ENCODE measurements around the gene PAQR7.

PAQR7 gene

GRCh38 chr1:25875154-25875855 lies at the start of gene PAQR7:
Gene PAQR7 (minus strand): TSS chr1:25875708. CDS start chr1:25863839, 11,869 bp downstream.
- DNase-seq (ENCODE audit: low read depth) = peak; percentile 51

GRCh38 chr1:25924454-25924853 lies 48.9 kb upstream of the PAQR7 start:
- no peak for DNase-seq (ENCODE audit: low read depth)

GRCh38 chr1:25922971-25923552 lies 47.6 kb upstream of the PAQR7 start:
- DNase-seq (ENCODE audit: low read depth) = no peak

GRCh38 chr1:25922056-25922970 lies 46.8 kb upstream of the PAQR7 start:
- DNase-seq (ENCODE audit: low read depth) = peak; percentile 12

- no peak for DNase-seq (ENCODE audit: low read depth)
Observed at GRCh38 chr1:25918615-25919014, 43.1 kb upstream of the PAQR7 start.

GRCh38 chr1:25917996-25918395 lies 42.5 kb upstream of the PAQR7 start:
- no peak for DNase-seq (ENCODE audit: low read depth)

- DNase-seq (ENCODE audit: low read depth) = no peak
Observed at GRCh38 chr1:25916460-25916859, 41.0 kb upstream of the PAQR7 start.

GRCh38 chr1:25914074-25914995 lies 38.8 kb upstream of the PAQR7 start:
- no peak for DNase-seq (ENCODE audit: low read depth)

- DNase-seq (ENCODE audit: low read depth) = no peak
Observed at GRCh38 chr1:25913206-25913605, 37.7 kb upstream of the PAQR7 start.

GRCh38 chr1:25912076-25912831 lies 36.7 kb upstream of the PAQR7 start:
- no peak for DNase-seq (ENCODE audit: low read depth)

- no peak for DNase-seq (ENCODE audit: low read depth)
Observed at GRCh38 chr1:25911162-25911561, 35.7 kb upstream of the PAQR7 start.

- no peak for DNase-seq (ENCODE audit: low read depth)
Observed at GRCh38 chr1:25909040-25909439, 33.5 kb upstream of the PAQR7 start.

GRCh38 chr1:25908161-25908560 lies 32.7 kb upstream of the PAQR7 start:
- DNase-seq (ENCODE audit: low read depth) = no peak

GRCh38 chr1:25907601-25908000 lies 32.1 kb upstream of the PAQR7 start:
- no peak for DNase-seq (ENCODE audit: low read depth)

- DNase-seq (ENCODE audit: low read depth) = no peak
Observed at GRCh38 chr1:25906644-25907300, 31.3 kb upstream of the PAQR7 start.

GRCh38 chr1:25905680-25906643 lies 30.5 kb upstream of the PAQR7 start, which contains the start of gene STMN1:
Gene STMN1 (minus strand): TSS chr1:25906419. CDS start chr1:25904676, 1,743 bp downstream.
- DNase-seq (ENCODE audit: low read depth) = peak; percentile 84

GRCh38 chr1:25904943-25905679 lies 29.6 kb upstream of the PAQR7 start:
- peak; percentile 86 for DNase-seq (ENCODE audit: low read depth)

GRCh38 chr1:25903986-25904385 lies 28.5 kb upstream of the PAQR7 start:
- DNase-seq (ENCODE audit: low read depth) = no peak

All from stimulated activated CD8-positive, alpha-beta memory T cell treated with anti-CD3 and anti-CD28 coated beads, Interleukin-12 subunit alpha, Interleukin-12 subunit beta, amount 100 ng/mL, for 4 hours (primary cell).